ENCODE data around the gene RHBDL3. TPM values are rescaled to one million over a fixed set of nuclear protein-coding genes. Genes with fewer than 3 reads are reported as not detected.

The RHBDL3 gene
- total RNA-seq, 2 donors from 2014 or later, result 0.14 TPM; not detected in 1

GRCh38 chr17:32356378-32356743, 90.7 kb downstream of the RHBDL3 start:
- Mint-ChIP-seq H3K9me3 (no peaks in the 10 kb centered on the region), H3K36me3 (peaks cover 15 to 40% of the 10 kb centered on the region in 2 donors), H3K27ac (no peak overlapping the region)
- ATAC-seq (no peak), DNase-seq (ENCODE audit: low spot score in 2 of 2) (no peak)

- peaks cover 13 to 37% of the 10 kb centered on the region in 2 donors for H3K36me3 Mint-ChIP-seq
- peak in 1 of 2 donors; percentile 32 for ATAC-seq
- no peak for DNase-seq (ENCODE audit: low spot score in 2 of 2)
- no peak overlapping the region for H3K27ac Mint-ChIP-seq
- H3K9me3 Mint-ChIP-seq, result no peaks in the 10 kb centered on the region
These were observed 91.1 kb downstream of the RHBDL3 start for GRCh38 chr17:32356750-32357149.

DNA sequence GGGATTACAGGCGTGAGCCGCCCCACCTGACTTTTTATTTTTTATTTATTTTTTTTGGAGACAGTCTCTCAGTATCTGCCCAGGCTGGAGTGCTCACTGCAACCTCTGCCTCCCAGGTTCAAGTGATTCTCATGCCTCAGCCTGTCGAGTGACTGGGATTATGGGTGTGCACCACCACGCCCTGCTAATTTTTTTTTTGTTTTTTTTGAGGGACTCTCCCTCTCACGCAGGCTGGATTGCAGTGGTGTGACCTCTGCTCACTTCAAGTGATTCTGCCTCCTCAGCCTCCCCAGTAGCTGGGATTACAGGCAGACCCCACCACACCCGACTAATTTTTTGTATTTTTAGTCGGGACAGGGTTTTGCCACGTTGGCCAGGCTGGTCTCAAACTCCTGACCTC, 92.0 kb downstream of the RHBDL3 start:
- Mint-ChIP-seq H3K9me3 (no peaks in the 10 kb centered on the region), H3K27ac (no peak overlapping the region), H3K36me3 (peaks cover 13 to 41% of the 10 kb centered on the region in 2 donors)
- DNase-seq (ENCODE audit: low spot score in 2 of 2), result no peak
- ATAC-seq, result peak in 1 of 2 donors; percentile 19

GRCh38 chr17:32361270-32361669, 95.6 kb downstream of the RHBDL3 start:
- DNase-seq (ENCODE audit: low spot score in 2 of 2), result no peak
- Mint-ChIP-seq H3K9me3 (no peaks in the 10 kb centered on the region), H3K27ac (peak overlapping the region in 1 of 2 donors; percentile 79), H3K36me3 (peaks cover 10 to 32% of the 10 kb centered on the region in 2 donors)
- ATAC-seq, result no peak

DNA sequence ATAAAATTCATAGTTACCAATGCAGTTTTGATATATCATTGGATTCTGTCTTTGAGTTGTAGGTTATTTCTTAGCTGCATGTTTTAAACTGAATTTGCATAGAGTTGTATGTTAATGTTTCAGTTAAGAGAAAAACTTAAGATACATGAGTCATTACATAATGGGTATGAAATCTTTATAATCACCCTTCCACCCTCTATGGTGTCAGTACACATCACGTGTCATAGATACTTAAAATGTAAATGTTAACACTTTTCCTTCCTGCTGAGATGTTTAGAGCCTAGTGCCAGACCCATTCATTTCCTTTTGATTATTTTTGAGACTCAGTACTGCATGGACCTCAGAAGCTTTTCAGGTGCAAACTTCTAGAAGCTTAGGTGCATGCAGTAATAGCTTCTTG, 104.8 kb downstream of the RHBDL3 start:
- H3K27ac Mint-ChIP-seq, result no peak overlapping the region
- peaks cover 4 to 22% of the 10 kb centered on the region in 2 donors for H3K36me3 Mint-ChIP-seq
- ATAC-seq (peak; percentile 31 to 43), DNase-seq (ENCODE audit: low spot score in 2 of 2) (no peak)
- H3K9me3 Mint-ChIP-seq, result no peaks in the 10 kb centered on the region

Other genes starting within 250 kb of the RHBDL3 start
- 10 to 100 TPM; 24.3 to 25.9 TPM for gene RHOT1, start 123.3 kb upstream of the RHBDL3 start, total RNA-seq
- 10 to 100 TPM; 10.8 to 24.5 TPM for gene C17orf75, start 76.3 kb downstream of the RHBDL3 start, total RNA-seq
- gene ZNF207, start 84.3 kb downstream of the RHBDL3 start, total RNA-seq, result 100 to 1,000 TPM; 255 to 256 TPM
- 100 to 1,000 TPM; 119 to 162 TPM for gene PSMD11, start 178.7 kb downstream of the RHBDL3 start, total RNA-seq
- 10 to 100 TPM; 12.4 to 15.6 TPM for gene CDK5R1, start 221.2 kb downstream of the RHBDL3 start, total RNA-seq